K562 (cell line): ENCODE measurements around the gene CRKL. TPM values are rescaled to one million over a fixed set of nuclear protein-coding genes. Genes with fewer than 3 reads are reported as not detected.
A peak's percentile ranks its signal among the peaks of the same experiment; 100 is the strongest.

Source experiments
- ATAC-seq: fragments of 200-7000 bp; cut with Tn5 transposase; 3 replicates; pipeline ENCODE4 v1.9.1; 2020; ENCODE audit warnings: moderate library complexity
- BruUV-seq: library from RNA; stranded (reverse); fragments of 400-500 nt; replicated peaks from 2 replicates; lab custom pipeline; 2021; lab: Mats Ljungman, UMichigan
- CTCF ChIA-PET: fragments of 300-600 bp; formaldehyde crosslinking; extraction: SDS; loops from one replicate; lab custom pipeline; 2021; ENCODE audit warnings: low intra/inter-chr PET ratio; lab: Yijun Ruan, JAX
- POLR2A ChIA-PET: fragments of 300-600, 350-650 bp; sonication (Branson Sonifier 250); formaldehyde crosslinking; extraction: SDS; loops from one replicate; lab custom pipeline; 2021; ENCODE audit warnings: antibody characterized with exemption, inconsistent platforms; lab: Yijun Ruan, JAX
- DNase-seq, 4 experiments: peaks; one replicate each; pipeline versions ENCODE4 v3.0.0 to v3.0.0-alpha.2; 2011 to 2018; ENCODE audit warnings: low spot score in 3 of 4, mixed read lengths in 3 of 4; ENCODE audit errors: extremely low read depth in 1 of 4
- FAIRE-seq: peaks from 2 replicates; lab custom pipeline; 2011; peaks lifted over from hg19 to GRCh38; lab: Jason Lieb, UNC
- H2AFZ ChIP-seq: 2 replicates; pipeline ENCODE4 v1.6.0; 2011; ENCODE audit warnings: low read depth, low read length, control low read depth, inconsistent platforms
- H3K27ac ChIP-seq: fragments of 200-600 bp; 3 replicates; pipeline ENCODE4 v1.8.0; 2011; ENCODE audit warnings: low read depth, mild to moderate bottlenecking, control low read depth, inconsistent platforms, low read length, moderate library complexity, mixed read lengths; ENCODE audit errors: extremely low read depth
- H3K27me3 ChIP-seq, 2 experiments: fragments of 300-600 bp in 1 of 2; 2 replicates in 1 of 2; 3 replicates in 1 of 2; pipeline versions ENCODE4 v1.6.0 to v1.8.0; 2011; ENCODE audit warnings: inconsistent platforms in 2 of 2, low read length in 2 of 2, mild to moderate bottlenecking in 1 of 2, mixed read lengths in 1 of 2, moderate library complexity in 1 of 2; ENCODE audit not compliant: control insufficient read depth in 2 of 2, insufficient read depth in 2 of 2
- H3K36me3 ChIP-seq: fragments of 300-600 bp; 3 replicates; pipeline ENCODE4 v1.8.0; 2011; ENCODE audit warnings: mild to moderate bottlenecking, low read length, inconsistent platforms; ENCODE audit not compliant: control insufficient read depth, insufficient read depth
- H3K4me1 ChIP-seq, 2 experiments: fragments of 200-600 bp in 1 of 2; replicated peaks in 1 of 2; 2 replicates in 1 of 2; 3 replicates in 1 of 2; pipeline versions ENCODE4 v1.5.1 to v1.8.0; 2011; ENCODE audit warnings: inconsistent platforms in 2 of 2, low read length in 2 of 2, mild to moderate bottlenecking in 1 of 2, mixed read lengths in 1 of 2, moderate library complexity in 1 of 2; ENCODE audit not compliant: control insufficient read depth in 2 of 2, insufficient read depth in 2 of 2
- H3K4me2 ChIP-seq: 2 replicates; pipeline ENCODE4 v1.6.1; 2011; ENCODE audit warnings: low read length, control low read depth, inconsistent platforms, mixed read lengths; ENCODE audit not compliant: insufficient read depth
- H3K4me3 ChIP-seq: fragments of 200-600 bp; sonication (generic), shearing (Covaris generic); 2 replicates; pipeline ENCODE4 v1.5.1; 2016; ENCODE audit warnings: control low read depth, inconsistent platforms
- H3K79me2 ChIP-seq: fragments of 200-600 bp; 3 replicates; pipeline ENCODE4 v1.8.0; 2011; ENCODE audit warnings: low read length, inconsistent platforms; ENCODE audit not compliant: control insufficient read depth, insufficient read depth
- H3K9ac ChIP-seq, 2 experiments: 2 replicates each; pipeline versions ENCODE4 v1.6.0 to v1.6.1; 2011; ENCODE audit warnings: low read depth in 2 of 2, low read length in 2 of 2, control low read depth in 1 of 2, inconsistent platforms in 1 of 2, mild to moderate bottlenecking in 1 of 2, mixed read lengths in 1 of 2; ENCODE audit not compliant: insufficient read depth in 1 of 2
- H3K9me1 ChIP-seq: one replicate; pipeline ENCODE4 v1.6.0; 2011; ENCODE audit warnings: inconsistent platforms, mild to moderate bottlenecking, low read length, moderate library complexity; ENCODE audit not compliant: control insufficient read depth, insufficient read depth
- H3K9me3 ChIP-seq: replicated peaks from 2 replicates; pipeline ENCODE4 v1.5.1; 2011; ENCODE audit warnings: low read depth, low read length, inconsistent platforms; ENCODE audit not compliant: control insufficient read depth, insufficient read depth
- H4K20me1 ChIP-seq: replicated peaks from 2 replicates; pipeline ENCODE4 v1.6.1; 2011; ENCODE audit warnings: low read length, inconsistent platforms, mixed read lengths; ENCODE audit not compliant: control insufficient read depth, insufficient read depth
- POLR2H ChIP-seq: IDR thresholded peaks from 2 replicates; pipeline ENCODE4 v1.6.1; 2016; ENCODE audit warnings: missing genetic modification characterization, low read depth, mild to moderate bottlenecking, control low read depth, missing compliant biosample characterization, moderate library complexity
- RFX1 ChIP-seq: fragments of 450-650 bp; IDR thresholded peaks from 2 replicates; pipeline ENCODE4 v1.6.1; 2016; ENCODE audit warnings: mild to moderate bottlenecking, moderate library complexity
- SNAPC5 ChIP-seq: fragments of 250-450 bp; sonication (Bioruptor Pico); IDR thresholded peaks from 2 replicates; pipeline ENCODE4 v1.8.0; 2021; ENCODE audit warnings: moderate library complexity, mild to moderate bottlenecking, inconsistent platforms
- SPI1 ChIP-seq: IDR thresholded peaks from 2 replicates; pipeline ENCODE4 v1.6.1; 2011; ENCODE audit warnings: low read depth, low read length, control low read depth, borderline replicate concordance
- STAT5B ChIP-seq: fragments of 250-450 bp; sonication (Bioruptor Pico); IDR thresholded peaks from 2 replicates; pipeline ENCODE4 v1.8.0; 2021; ENCODE audit warnings: mild to moderate bottlenecking, inconsistent platforms
- TBL1XR1 ChIP-seq, 2 experiments: IDR thresholded peaks; 2 replicates each; pipeline ENCODE4 v1.6.1; 2012; ENCODE audit warnings: improper control_type of control experiment in 2 of 2, low read length in 2 of 2, mild to moderate bottlenecking in 1 of 2
- TEAD1 ChIP-seq, 2 experiments: fragments of 450-650 bp in 1 of 2; sonication (generic) in 1 of 2; formaldehyde crosslinking; IDR thresholded peaks; 2 replicates each; pipeline versions ENCODE4 v1.4.0 to v1.8.0; 2020 to 2022; ENCODE audit warnings: mild to moderate bottlenecking in 2 of 2, missing genetic modification reagents in 1 of 2
- ZFP36 ChIP-seq: fragments of 150-350 bp; IDR thresholded peaks from 2 replicates; pipeline ENCODE4 v1.6.1; 2018; ENCODE audit warnings: low read length, low read depth; ENCODE audit not compliant: partially characterized antibody
- ZFPM2 ChIP-seq: fragments of 250-450 bp; sonication (Bioruptor Pico); IDR thresholded peaks from 2 replicates; pipeline ENCODE4 v1.5.1; 2022; ENCODE audit warnings: mild to moderate bottlenecking
- ZNF668 ChIP-seq: fragments of 250-450 bp; sonication (Bioruptor Pico); IDR thresholded peaks from 2 replicates; pipeline ENCODE4 v1.8.0; 2022; ENCODE audit warnings: mild to moderate bottlenecking, inconsistent platforms
- WGBS: fragments of 100-300 bp; shearing (Covaris generic); methylation state at CpG from one replicate; pipeline ENCODE4 v1.1.6; 2016; ENCODE audit warnings: low coverage, mixed read lengths; ENCODE audit not compliant: insufficient coverage; ENCODE audit errors: missing lambda C conversion rate; 5-methylcytosine and 5-hydroxymethylcytosine counted together
- in situ Hi-C: fragments of 300-500 bp; cut with MboI; formaldehyde crosslinking; loops from 4 replicates; pipeline ENCODE4 v1.15.0; 2018; ENCODE audit warnings: inconsistent platforms, mixed read lengths
- intact Hi-C: fragments of 100-400 bp; cut with micrococcal nuclease; formaldehyde crosslinking; loops from 2 replicates; pipeline ENCODE4 v1.14.2; 2022
- polyA plus RNA-seq, 8 experiments: library from polyadenylated mRNA; depleted of rRNA in 4 of 8; stranded (reverse) in 5 of 8; unstranded in 3 of 8; fragments of >200 nt; fragmentation: Nextera tagmentation in 2 of 8; fragmentation: Illumina TruSeq in 1 of 8; extraction: Ambion mirVana in 2 of 8; extraction: Trizol in 1 of 8; gene quantifications; 2 replicates each; pipeline versions ENCODE4 v1.2.1 to v1.2.3, GENCODE V29; 2011 to 2014; ENCODE audit warnings: inconsistent platforms in 1 of 8, missing spikeins in 1 of 8
- total RNA-seq, 7 experiments: library from RNA; depleted of rRNA in 6 of 7; stranded (reverse); fragments of >200 nt in 6 of 7; fragmentation: Illumina TruSeq in 2 of 7; extraction: Trizol in 2 of 7; gene quantifications; 2 replicates each; pipeline versions ENCODE4 v1.2.1 to v1.2.3, GENCODE V29; 2011 to 2021; ENCODE audit warnings: low replicate concordance in 1 of 7
- TF ChIP-seq, protein P1 (sequence below): fragments of 250-450 bp; sonication (Bioruptor Pico); IDR thresholded peaks from 2 replicates; pipeline ENCODE4 v1.4.0; 2020

The CRKL gene
- total and polyA plus RNA-seq, 9 of the 15 experiments (the other 6 are each of a cell fraction or from before 2014, with no cell fraction given): 100 to 263 (median 124) TPM

GRCh38 chr22:20968281-20968977 is 51.2 kb downstream of the CRKL start (continued):
- 0 out of 4 replicates have a peak, but pooled peaks of 1 of the 2 experiments have one; percentile 5 for TF ChIP-seq TBL1XR1 (IDR thresholded peaks at IDR 0.05; ENCODE audit: low read length in 2 of 2)
- TF ChIP-seq ZFP36: peak; percentile 82
- peak; percentile 90 for TF ChIP-seq SPI1
- no peak for TF ChIP-seq POLR2H (tag)
- TF ChIP-seq TEAD1 (CRISPR knock-in tag; IDR thresholded peaks at IDR 0.05): peak in 1 of 2 experiments; percentile 33; a peak in 1 of 4 replicates
- no peak for TF ChIP-seq ZNF668
- TF ChIP-seq SNAPC5: no peak
- TF ChIP-seq ZFPM2 (CRISPR knock-in tag): peak; percentile 88; the same call in 1 of the 2 replicates
- no peak for TF ChIP-seq STAT5B (CRISPR knock-in tag)

DNA sequence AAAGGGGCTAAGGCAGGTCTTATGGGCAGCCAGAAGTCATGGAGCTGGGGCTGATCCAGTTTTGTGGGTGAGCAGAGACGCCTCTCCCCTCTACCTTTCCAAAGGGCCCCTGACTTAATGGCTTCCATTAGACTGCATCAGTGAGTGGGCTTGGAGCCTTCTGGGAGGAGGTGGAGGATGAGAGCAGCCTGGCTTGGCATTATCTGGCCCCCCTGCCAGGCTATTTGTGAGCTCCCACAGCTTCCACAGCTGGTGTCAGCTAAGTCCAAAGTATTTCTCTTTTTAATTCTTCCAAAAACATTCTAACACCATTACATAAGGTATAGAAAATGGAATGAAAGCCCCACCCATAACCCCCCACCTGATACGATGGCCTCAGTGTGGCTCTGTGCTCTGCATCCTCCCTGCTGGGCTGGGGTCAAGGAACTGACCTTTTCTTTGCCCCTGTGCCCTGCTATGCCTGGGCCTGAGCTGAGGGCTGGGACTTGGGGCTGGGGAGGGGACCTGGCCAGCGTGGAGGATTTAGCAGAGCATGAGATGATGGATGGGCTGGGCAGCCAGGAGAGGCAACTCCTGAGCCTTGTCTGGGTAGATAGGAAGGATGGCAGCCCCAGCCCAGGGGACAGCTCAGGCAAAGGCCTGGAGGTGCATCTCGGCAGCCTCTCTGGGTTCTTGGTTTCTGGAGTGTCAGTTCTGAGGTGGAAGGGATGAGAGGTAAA is 53.9 kb downstream of the CRKL start:
- in situ Hi-C loops (loop anchor here (25.0 kb wide), 1 partner anchor 166 kb away; no protein-coding TSS in a partner anchor), intact Hi-C loops (no loop called here)
- H3K9me3 ChIP-seq: no peaks in the 10 kb centered on the region
- H3K4me3 ChIP-seq: no peak overlapping the region
- no peaks in the 10 kb centered on the region for H3K79me2 ChIP-seq
- H3K9me1 ChIP-seq: no peaks in the 10 kb centered on the region
- H2AFZ ChIP-seq: no peak overlapping the region
- H3K9ac ChIP-seq: peak overlapping the region in 1 of 2 experiments; percentile 6; a peak in 1 of 4 replicates
- CTCF ChIA-PET: interaction anchor here (0.7 kb wide), 1 partner anchor 85 kb away, joined by 3 read pairs; no protein-coding TSS in a partner anchor
- DNase-seq: no peak
- H3K36me3 ChIP-seq: no peaks in the 10 kb centered on the region
- 4% methylated on average over 4 of the region's 4 CpGs for WGBS
- no peak overlapping the region for H3K4me2 ChIP-seq
- no TSS peak for BruUV-seq
- peaks cover 0 to 45% of the 10 kb centered on the region in 2 experiments; a peak in 3 of 5 replicates for H3K4me1 ChIP-seq
- H3K27ac ChIP-seq: no peak overlapping the region
- no peak for FAIRE-seq
- no peak for ATAC-seq
- H3K27me3 ChIP-seq: peaks cover 32 to 50% of the 10 kb centered on the region in 2 experiments; a peak in 4 of 5 replicates
- POLR2A ChIA-PET: interaction anchor here (0.9 to 64.4 kb wide), 5 partner anchors 9 to 86 kb away, joined by 6 to 1556 read pairs (median 177); partner anchors contain the start of genes CRKL, LZTR1 and THAP7
- peaks cover 21% of the 10 kb centered on the region for H4K20me1 ChIP-seq
- TF ChIP-seq RFX1: no peak
- TF ChIP-seq, protein P1, sequence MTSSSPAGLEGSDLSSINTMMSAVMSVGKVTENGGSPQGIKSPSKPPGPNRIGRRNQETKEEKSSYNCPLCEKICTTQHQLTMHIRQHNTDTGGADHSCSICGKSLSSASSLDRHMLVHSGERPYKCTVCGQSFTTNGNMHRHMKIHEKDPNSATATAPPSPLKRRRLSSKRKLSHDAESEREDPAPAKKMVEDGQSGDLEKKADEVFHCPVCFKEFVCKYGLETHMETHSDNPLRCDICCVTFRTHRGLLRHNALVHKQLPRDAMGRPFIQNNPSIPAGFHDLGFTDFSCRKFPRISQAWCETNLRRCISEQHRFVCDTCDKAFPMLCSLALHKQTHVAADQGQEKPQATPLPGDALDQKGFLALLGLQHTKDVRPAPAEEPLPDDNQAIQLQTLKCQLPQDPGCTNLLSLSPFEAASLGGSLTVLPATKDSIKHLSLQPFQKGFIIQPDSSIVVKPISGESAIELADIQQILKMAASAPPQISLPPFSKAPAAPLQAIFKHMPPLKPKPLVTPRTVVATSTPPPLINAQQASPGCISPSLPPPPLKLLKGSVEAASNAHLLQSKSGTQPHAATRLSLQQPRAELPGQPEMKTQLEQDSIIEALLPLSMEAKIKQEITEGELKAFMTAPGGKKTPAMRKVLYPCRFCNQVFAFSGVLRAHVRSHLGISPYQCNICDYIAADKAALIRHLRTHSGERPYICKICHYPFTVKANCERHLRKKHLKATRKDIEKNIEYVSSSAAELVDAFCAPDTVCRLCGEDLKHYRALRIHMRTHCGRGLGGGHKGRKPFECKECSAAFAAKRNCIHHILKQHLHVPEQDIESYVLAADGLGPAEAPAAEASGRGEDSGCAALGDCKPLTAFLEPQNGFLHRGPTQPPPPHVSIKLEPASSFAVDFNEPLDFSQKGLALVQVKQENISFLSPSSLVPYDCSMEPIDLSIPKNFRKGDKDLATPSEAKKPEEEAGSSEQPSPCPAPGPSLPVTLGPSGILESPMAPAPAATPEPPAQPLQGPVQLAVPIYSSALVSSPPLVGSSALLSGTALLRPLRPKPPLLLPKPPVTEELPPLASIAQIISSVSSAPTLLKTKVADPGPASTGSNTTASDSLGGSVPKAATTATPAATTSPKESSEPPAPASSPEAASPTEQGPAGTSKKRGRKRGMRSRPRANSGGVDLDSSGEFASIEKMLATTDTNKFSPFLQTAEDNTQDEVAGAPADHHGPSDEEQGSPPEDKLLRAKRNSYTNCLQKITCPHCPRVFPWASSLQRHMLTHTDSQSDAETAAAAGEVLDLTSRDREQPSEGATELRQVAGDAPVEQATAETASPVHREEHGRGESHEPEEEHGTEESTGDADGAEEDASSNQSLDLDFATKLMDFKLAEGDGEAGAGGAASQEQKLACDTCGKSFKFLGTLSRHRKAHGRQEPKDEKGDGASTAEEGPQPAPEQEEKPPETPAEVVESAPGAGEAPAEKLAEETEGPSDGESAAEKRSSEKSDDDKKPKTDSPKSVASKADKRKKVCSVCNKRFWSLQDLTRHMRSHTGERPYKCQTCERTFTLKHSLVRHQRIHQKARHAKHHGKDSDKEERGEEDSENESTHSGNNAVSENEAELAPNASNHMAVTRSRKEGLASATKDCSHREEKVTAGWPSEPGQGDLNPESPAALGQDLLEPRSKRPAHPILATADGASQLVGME (CRISPR knock-in tag): 0 out of 2 replicates have a peak, but pooled peaks have one; percentile 73
